Naive B cell (primary cell): ENCODE results near the gene JCHAIN. TPM values are rescaled to one million over a fixed set of nuclear protein-coding genes. Genes with fewer than 3 reads are reported as not detected.
"Not testable (repeated sequence)": the region's sequence is repeated elsewhere in the genome, so short reads cannot be mapped to it uniquely, and the experiment has no call there.

Source experiments
- ATAC-seq, 2 donors: fragments of 150-1000 bp; cut with Tn5 transposase; 2 replicates each; pipeline ENCODE4 v1.10.0; 2021; ENCODE audit warnings: low read depth in 2 of 2, mild to moderate bottlenecking in 2 of 2, moderate library complexity in 2 of 2
- DNase-seq: peaks from one replicate; pipeline ENCODE4 v3.0.0; 2022
- H3K27ac Mint-ChIP-seq, 6 donors: one replicate each; pipeline ENCODE4 v1.8.0; 2020 to 2022; ENCODE audit warnings: mild to moderate bottlenecking in 6 of 6, mixed read lengths in 6 of 6, moderate library complexity in 5 of 6, inconsistent platforms in 2 of 6
- H3K27me3 Mint-ChIP-seq, 3 donors: one replicate each; pipeline ENCODE4 v1.8.0; 2021 to 2022; ENCODE audit warnings: mixed read lengths in 3 of 3, mild to moderate bottlenecking in 1 of 3
- H3K36me3 Mint-ChIP-seq, 2 donors: one replicate each; pipeline ENCODE4 v1.8.0; 2020 to 2022; ENCODE audit warnings: mixed read lengths in 2 of 2, inconsistent platforms in 1 of 2, mild to moderate bottlenecking in 1 of 2
- H3K4me1 Mint-ChIP-seq, 3 donors: one replicate each; pipeline ENCODE4 v1.8.0; 2020 to 2022; ENCODE audit warnings: mixed read lengths in 3 of 3, inconsistent platforms in 1 of 3, mild to moderate bottlenecking in 1 of 3, moderate library complexity in 1 of 3
- H3K4me3 Mint-ChIP-seq, 8 donors: one replicate each; pipeline ENCODE4 v1.8.0; 2020 to 2022; ENCODE audit warnings: mild to moderate bottlenecking in 8 of 8, mixed read lengths in 8 of 8, moderate library complexity in 8 of 8, inconsistent platforms in 2 of 8
- H3K9me3 Mint-ChIP-seq, 7 donors: one replicate each; pipeline ENCODE4 v1.8.0; 2020 to 2022; ENCODE audit warnings: mixed read lengths in 7 of 7, mild to moderate bottlenecking in 5 of 7, inconsistent platforms in 2 of 7, moderate library complexity in 1 of 7
- polyA plus RNA-seq, 6 donors: library from polyadenylated mRNA; unstranded; fragments of 300-500 nt; fragmentation: Illumina TruSeq; gene quantifications; one replicate each; pipeline ENCODE4 v1.2.3, GENCODE V29; 2021; ENCODE audit warnings: low read depth in 6 of 6

JCHAIN gene
- polyA plus RNA-seq, 6 donors from 2014 or later: 198 to 689 (median 314) TPM

- H3K27me3 Mint-ChIP-seq: no peaks in the 10 kb centered on the region
- peak; percentile 51 to 62 for ATAC-seq
Observed at GRCh38 chr4:70704215-70704930, 38.1 kb upstream of the JCHAIN start.

GRCh38 chr4:70703619-70704214 lies 37.4 kb upstream of the JCHAIN start:
- H3K4me3 Mint-ChIP-seq: peak overlapping the region; percentile 88 to 98 (median 94)
- no peaks in the 10 kb centered on the region for H3K36me3 Mint-ChIP-seq
- peaks cover 20 to 25% (median 23%) of the 10 kb centered on the region in 3 donors for H3K4me1 Mint-ChIP-seq
- ATAC-seq (no peak), DNase-seq (no peak)
- peak overlapping the region; percentile 89 to 97 (median 94) for H3K27ac Mint-ChIP-seq
- no peaks in the 10 kb centered on the region for H3K27me3 Mint-ChIP-seq
- H3K9me3 Mint-ChIP-seq: no peaks in the 10 kb centered on the region

More at GRCh38 chr4:70704215-70704930, 38.1 kb upstream of the JCHAIN start:
- Mint-ChIP-seq H3K27ac (peak overlapping the region; percentile 89 to 97 (median 94)), H3K4me3 (peak overlapping the region; percentile 88 to 98 (median 94)), H3K36me3 (no peaks in the 10 kb centered on the region), H3K9me3 (no peaks in the 10 kb centered on the region), H3K4me1 (peaks cover 21 to 32% (median 23%) of the 10 kb centered on the region in 3 donors)
- DNase-seq: peak; percentile 62

GRCh38 chr4:70702592-70702991 lies 36.3 kb upstream of the JCHAIN start:
- H3K27me3 Mint-ChIP-seq, DNase-seq, ATAC-seq, H3K9me3 Mint-ChIP-seq, H3K36me3 Mint-ChIP-seq: not testable (repeated sequence)
- peaks cover 20 to 25% (median 23%) of the 10 kb centered on the region in 3 donors for H3K4me1 Mint-ChIP-seq
- H3K4me3 Mint-ChIP-seq: peak overlapping the region in 1 of 8 donors; percentile 54
- peak overlapping the region in 1 of 6 donors; percentile 54 for H3K27ac Mint-ChIP-seq

GRCh38 chr4:70701271-70701670 lies 35.0 kb upstream of the JCHAIN start:
- ATAC-seq (no peak), DNase-seq (no peak)
- Mint-ChIP-seq H3K4me1 (peaks cover 17 to 24% (median 20%) of the 10 kb centered on the region in 3 donors), H3K9me3 (no peaks in the 10 kb centered on the region), H3K4me3 (no peak overlapping the region), H3K36me3 (no peaks in the 10 kb centered on the region), H3K27ac (no peak overlapping the region), H3K27me3 (no peaks in the 10 kb centered on the region)

- ATAC-seq (no peak), DNase-seq (no peak)
- Mint-ChIP-seq H3K27me3 (no peaks in the 10 kb centered on the region), H3K36me3 (no peaks in the 10 kb centered on the region), H3K4me1 (peaks cover 14 to 18% (median 15%) of the 10 kb centered on the region in 3 donors), H3K27ac (no peak overlapping the region), H3K9me3 (no peaks in the 10 kb centered on the region), H3K4me3 (no peak overlapping the region)
Observed at GRCh38 chr4:70700712-70701111, 34.4 kb upstream of the JCHAIN start.

- H3K27ac Mint-ChIP-seq, DNase-seq, H3K9me3 Mint-ChIP-seq, H3K36me3 Mint-ChIP-seq, H3K27me3 Mint-ChIP-seq, ATAC-seq, H3K4me1 Mint-ChIP-seq, H3K4me3 Mint-ChIP-seq: not testable (repeated sequence)
Observed at GRCh38 chr4:70698435-70698834, 32.1 kb upstream of the JCHAIN start.

- not testable (repeated sequence) for ATAC-seq, H3K27me3 Mint-ChIP-seq, DNase-seq, H3K36me3 Mint-ChIP-seq, H3K9me3 Mint-ChIP-seq, H3K27ac Mint-ChIP-seq, H3K4me3 Mint-ChIP-seq
- H3K4me1 Mint-ChIP-seq: peaks cover 8 to 30% (median 14%) of the 10 kb centered on the region in 3 donors
Observed at GRCh38 chr4:70694633-70695032, 28.3 kb upstream of the JCHAIN start.

GRCh38 chr4:70691661-70692060 lies 25.4 kb upstream of the JCHAIN start:
- ATAC-seq: no peak
- Mint-ChIP-seq H3K27ac (peak overlapping the region in 3 of 6 donors; percentile 23 to 82 (median 66)), H3K27me3 (no peaks in the 10 kb centered on the region), H3K9me3 (no peaks in the 10 kb centered on the region), H3K4me1 (peaks cover 28 to 54% (median 30%) of the 10 kb centered on the region in 3 donors), H3K36me3 (peaks cover 8% of the 10 kb centered on the region in 2 donors), H3K4me3 (peak overlapping the region in 2 of 8 donors; percentile 20 to 96)
- no peak for DNase-seq

GRCh38 chr4:70688795-70689231 lies 22.5 kb upstream of the JCHAIN start:
- Mint-ChIP-seq H3K36me3 (peaks cover 8% of the 10 kb centered on the region in 2 donors), H3K4me3 (peak overlapping the region; percentile 94 to 100 (median 98)), H3K4me1 (peaks cover 28 to 51% (median 30%) of the 10 kb centered on the region in 3 donors), H3K9me3 (no peaks in the 10 kb centered on the region), H3K27ac (peak overlapping the region; percentile 92 to 99 (median 99)), H3K27me3 (no peaks in the 10 kb centered on the region)
- ATAC-seq (peak in 1 of 2 donors; percentile 0), DNase-seq (no peak)

GRCh38 chr4:70687821-70688794 lies 21.8 kb upstream of the JCHAIN start, which contains the start of gene UTP3:
TSS of gene UTP3 (plus strand) at chr4:70688532. CDS start at chr4:70688678, 146 bp downstream.
- peak within 1 kb of the TSS; percentile 94 to 100 (median 98) for H3K4me3 Mint-ChIP-seq
- peaks cover 28 to 48% (median 30%) of the 10 kb centered on the region in 3 donors for H3K4me1 Mint-ChIP-seq
- H3K27ac Mint-ChIP-seq: peak within 1 kb of the TSS; percentile 92 to 99 (median 99)
- peak; percentile 88 to 89 for ATAC-seq
- H3K9me3 Mint-ChIP-seq: no peaks in the 10 kb centered on the region
- DNase-seq: peak; percentile 87
- peaks cover 8% of the 10 kb centered on the region in 2 donors for H3K36me3 Mint-ChIP-seq
- no peaks in the 10 kb centered on the region for H3K27me3 Mint-ChIP-seq

GRCh38 chr4:70687392-70687791 lies 21.1 kb upstream of the JCHAIN start:
- peaks cover 28 to 50% (median 30%) of the 10 kb centered on the region in 3 donors for H3K4me1 Mint-ChIP-seq
- no peaks in the 10 kb centered on the region for H3K27me3 Mint-ChIP-seq
- H3K4me3 Mint-ChIP-seq: peak overlapping the region; percentile 94 to 100 (median 98)
- DNase-seq: peak; percentile 25
- peak; percentile 9 to 11 for ATAC-seq
- peaks cover 8% of the 10 kb centered on the region in 2 donors for H3K36me3 Mint-ChIP-seq
- peak overlapping the region; percentile 92 to 99 (median 99) for H3K27ac Mint-ChIP-seq
- H3K9me3 Mint-ChIP-seq: no peaks in the 10 kb centered on the region

GRCh38 chr4:70682142-70682541 lies 15.8 kb upstream of the JCHAIN start:
- not testable (repeated sequence) for H3K36me3 Mint-ChIP-seq, DNase-seq, ATAC-seq, H3K27me3 Mint-ChIP-seq, H3K4me3 Mint-ChIP-seq, H3K27ac Mint-ChIP-seq, H3K9me3 Mint-ChIP-seq
- peaks cover 26 to 52% (median 32%) of the 10 kb centered on the region in 3 donors for H3K4me1 Mint-ChIP-seq

- Mint-ChIP-seq H3K4me1 (peaks cover 30 to 56% (median 36%) of the 10 kb centered on the region in 3 donors), H3K9me3 (no peaks in the 10 kb centered on the region), H3K27me3 (no peaks in the 10 kb centered on the region), H3K4me3 (no peak overlapping the region), H3K27ac (no peak overlapping the region), H3K36me3 (no peaks in the 10 kb centered on the region)
- DNase-seq: no peak
- ATAC-seq: no peak
Observed at GRCh38 chr4:70681704-70682103, 15.4 kb upstream of the JCHAIN start.
